Jurkat, Clone E6-1 (cell line): Measurements from ENCODE around the gene OXTR.
"Not testable (repeated sequence)": the region's sequence is repeated elsewhere in the genome, so short reads cannot be mapped to it uniquely, and the experiment has no call there.

Experiments
- DNase-seq: peaks from one replicate; pipeline ENCODE4 v3.0.0-alpha.2; 2011; ENCODE audit warnings: low read depth, low spot score
- H3K4me3 ChIP-seq: 2 replicates; pipeline ENCODE4 v1.5.1; 2011; ENCODE audit warnings: mild to moderate bottlenecking, low read length, control low read depth, moderate library complexity

Gene OXTR

DNA sequence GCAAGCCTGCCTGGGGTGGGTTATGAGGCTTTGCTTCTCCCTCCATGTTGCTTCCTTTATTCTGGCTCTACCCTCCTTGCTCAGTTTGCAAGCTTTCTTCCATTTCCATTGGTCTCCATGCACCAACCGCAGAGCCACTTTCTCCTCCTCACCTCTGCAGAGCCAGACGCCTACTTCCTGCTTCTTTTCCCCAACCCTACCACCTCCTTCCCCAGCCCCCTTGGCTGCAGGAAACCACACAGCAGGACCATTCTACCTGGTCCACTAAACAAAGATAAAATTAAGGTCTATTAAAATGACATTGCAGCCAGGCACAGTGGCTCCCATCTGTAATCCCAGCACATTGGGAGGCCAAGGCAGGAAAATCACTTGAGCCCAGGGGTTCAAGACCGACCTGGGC, 45.8 kb downstream of the OXTR start:
- DNase-seq: no peak
- no peak overlapping the region for H3K4me3 ChIP-seq

DNA sequence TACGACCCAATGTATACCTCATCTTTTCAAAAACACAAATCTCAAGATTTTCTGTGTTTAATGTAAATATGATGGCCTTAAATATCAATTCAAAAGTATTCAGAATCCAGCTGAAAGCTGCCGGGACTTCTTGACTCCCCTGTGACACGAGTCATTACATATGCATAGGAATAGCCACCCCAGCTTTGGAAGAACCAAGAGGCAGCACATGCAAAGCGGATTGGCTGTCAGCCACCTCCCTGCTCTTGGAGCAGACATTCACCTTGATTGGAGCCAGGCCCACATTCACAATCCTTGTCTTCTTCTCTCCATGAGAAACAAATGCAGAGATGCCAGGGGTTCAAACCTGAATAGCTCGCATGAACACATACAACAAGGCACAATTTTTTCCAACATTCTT, 46.6 kb downstream of the OXTR start:
- DNase-seq: no peak
- no peak overlapping the region for H3K4me3 ChIP-seq

GRCh38 chr3:8715757-8716156, 53.7 kb downstream of the OXTR start:
- H3K4me3 ChIP-seq, DNase-seq: not testable (repeated sequence)

DNA sequence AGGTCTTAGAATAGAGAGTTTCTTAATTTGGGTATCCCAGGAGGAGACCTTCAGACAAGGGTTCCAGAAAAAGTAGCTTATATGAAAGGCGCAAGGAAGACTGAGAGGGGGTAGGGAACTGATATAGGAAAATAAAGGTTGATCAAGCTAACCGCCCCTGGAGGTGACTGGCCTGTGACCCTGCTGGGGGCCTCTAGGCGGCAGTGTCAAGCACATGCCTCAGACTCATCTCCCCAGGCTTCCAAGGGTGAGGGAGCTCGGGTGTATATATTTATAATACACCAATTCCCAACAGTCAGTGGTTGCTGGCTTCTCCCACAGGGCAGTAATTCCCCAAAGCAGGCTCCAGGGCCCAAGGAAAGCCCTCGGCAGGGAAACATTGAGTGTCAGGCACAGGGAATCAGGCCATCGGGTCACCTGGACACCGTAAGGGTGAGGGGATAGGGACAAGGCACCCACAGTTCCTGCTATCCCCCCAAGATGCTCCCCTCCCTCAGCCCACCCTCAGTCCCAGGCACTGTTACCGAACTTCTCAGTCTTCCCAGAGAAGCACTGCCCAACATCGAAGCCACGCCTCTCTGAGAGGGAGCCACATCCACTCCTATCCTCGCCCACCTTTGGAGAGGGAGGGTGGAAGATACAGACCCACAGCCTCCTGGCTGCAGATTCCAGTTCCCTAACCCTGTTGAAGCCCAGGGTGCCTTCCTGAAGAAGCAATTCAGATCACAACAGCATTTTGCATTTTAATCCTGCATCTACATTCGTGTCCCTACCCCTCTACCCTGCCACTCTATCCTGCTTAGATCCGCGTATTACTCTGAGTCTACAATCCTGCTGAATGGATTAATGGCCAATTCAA, 55.3 kb downstream of the OXTR start:
- no peak for DNase-seq
- no peak overlapping the region for H3K4me3 ChIP-seq

GRCh38 chr3:8712908-8713255, 56.5 kb downstream of the OXTR start:
- H3K4me3 ChIP-seq: no peak overlapping the region
- no peak for DNase-seq

GRCh38 chr3:8712045-8712907, 57.1 kb downstream of the OXTR start:
- DNase-seq: no peak
- H3K4me3 ChIP-seq: no peak overlapping the region

DNA sequence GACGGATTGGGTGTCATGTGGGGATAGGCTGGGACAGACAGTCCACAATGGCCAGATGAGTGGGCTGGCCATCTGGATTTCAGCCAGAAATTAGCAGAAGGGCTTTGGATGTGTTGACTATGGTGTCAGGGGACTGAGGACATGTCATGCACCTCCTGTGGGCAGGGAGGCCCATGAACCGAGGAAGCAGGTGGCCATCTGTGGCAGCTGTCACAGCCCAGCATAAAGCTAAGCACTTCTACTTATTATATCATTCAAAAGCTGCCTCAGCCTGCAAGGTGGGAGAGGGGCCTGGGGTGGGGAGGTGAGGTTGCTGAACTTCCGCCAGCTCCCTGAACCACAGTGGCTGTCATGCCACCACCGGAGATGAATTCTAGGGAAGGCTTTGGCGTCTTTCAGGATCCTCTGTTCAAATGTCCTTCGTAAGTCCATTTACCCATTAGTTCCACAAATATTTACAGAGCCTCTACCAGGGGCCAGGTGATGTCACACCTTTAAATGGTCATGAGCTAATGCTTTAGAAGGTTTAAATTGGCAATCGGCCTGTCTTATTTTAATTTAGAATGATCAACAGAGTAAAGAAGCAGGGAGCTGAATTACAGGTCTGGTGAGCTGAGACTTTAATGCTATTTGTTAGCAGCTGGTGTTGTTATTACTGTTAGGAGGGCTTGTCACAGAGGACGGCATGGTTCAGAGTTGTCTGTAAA, 59.5 kb downstream of the OXTR start:
- DNase-seq: no peak
- H3K4me3 ChIP-seq: no peak overlapping the region

- no peak for DNase-seq
- H3K4me3 ChIP-seq: no peak overlapping the region
These were observed 60.1 kb downstream of the OXTR start for GRCh38 chr3:8709287-8709686.

DNA sequence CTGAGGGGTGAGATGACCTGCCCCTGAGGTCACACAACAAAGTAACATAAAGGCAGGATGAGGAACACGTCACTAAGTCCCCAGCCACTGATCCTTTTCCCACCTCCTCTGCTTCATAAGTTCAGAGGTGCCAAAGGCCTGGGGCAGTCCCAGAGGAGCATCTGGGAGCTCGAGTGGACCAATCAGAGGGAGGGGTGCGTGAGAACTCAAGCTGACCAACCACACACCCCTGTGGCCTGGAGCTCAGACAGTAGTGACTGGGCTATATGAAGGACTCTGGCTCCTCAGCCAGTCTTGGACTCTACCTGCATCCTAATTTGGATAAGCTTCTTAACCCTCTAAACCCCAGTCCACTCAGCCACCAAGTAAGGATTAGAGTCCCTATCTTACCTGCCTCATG, 63.8 kb downstream of the OXTR start:
- no peak overlapping the region for H3K4me3 ChIP-seq
- DNase-seq: no peak

DNA sequence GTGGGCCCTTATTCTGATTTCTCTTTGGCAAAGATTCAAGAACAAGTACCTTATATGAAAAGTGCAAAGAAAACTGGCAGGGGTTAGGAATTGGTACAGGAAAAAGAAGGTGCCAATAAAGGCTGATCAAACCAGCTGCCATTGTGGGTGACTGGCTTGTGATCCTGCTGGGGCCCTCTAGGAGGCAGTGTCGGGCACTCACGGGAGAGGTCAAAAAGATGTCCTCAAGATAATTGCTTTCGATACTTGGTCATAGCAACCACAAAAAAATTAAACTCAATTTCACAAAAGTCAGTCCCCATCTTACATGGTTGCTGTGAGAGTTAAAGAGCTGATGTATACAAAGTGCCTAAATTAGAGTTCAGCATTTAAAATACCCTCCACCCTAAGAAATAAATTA, 66.9 kb downstream of the OXTR start:
- DNase-seq: no peak
- H3K4me3 ChIP-seq: no peak overlapping the region
